Measurements from ENCODE around the gene TRPV2. TPM values are rescaled to one million over a fixed set of nuclear protein-coding genes. Genes with fewer than 3 reads are reported as not detected.
"Not testable (repeated sequence)": the region's sequence is repeated elsewhere in the genome, so short reads cannot be mapped to it uniquely, and the experiment has no call there.

The TRPV2 gene
- total RNA-seq, 2 donors from 2014 or later = 7.1 to 11.0 TPM

DNA sequence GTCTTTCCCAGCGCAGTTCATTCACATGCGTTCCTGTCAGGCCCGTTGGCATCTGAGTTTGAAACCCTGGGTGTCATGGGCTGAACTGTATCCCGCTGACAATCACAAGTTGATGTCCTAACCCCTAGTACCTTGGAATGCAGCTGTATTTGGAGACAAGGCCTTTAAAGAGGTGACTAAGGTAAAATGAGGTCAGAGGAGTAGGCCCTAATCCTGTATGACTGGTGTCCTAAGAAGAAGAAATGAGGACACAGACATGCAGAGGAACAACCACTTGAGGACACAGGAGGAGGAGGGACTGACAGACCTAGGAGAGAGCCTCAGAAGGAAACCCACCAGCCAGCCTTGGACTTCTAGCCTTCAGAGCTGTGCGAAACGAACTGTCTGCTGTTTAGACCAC, 33.1 kb downstream of the TRPV2 start:
- intact Hi-C loops (cut with DNase I) = no loop called here
- no peaks in the 10 kb centered on the region for H3K4me1 ChIP-seq (replicated peaks)
- DNase-seq (ENCODE audit: low spot score) = no peak
- H3K4me3 ChIP-seq = no peak overlapping the region
- H3K9me3 ChIP-seq = no peaks in the 10 kb centered on the region
- H3K27me3 ChIP-seq (replicated peaks; ENCODE audit: insufficient read depth) = no peaks in the 10 kb centered on the region
- 85% methylated on average over 6 of the region's 6 CpGs for WGBS
- no peak overlapping the region for H3K27ac ChIP-seq
- TF ChIP-seq, protein P1, sequence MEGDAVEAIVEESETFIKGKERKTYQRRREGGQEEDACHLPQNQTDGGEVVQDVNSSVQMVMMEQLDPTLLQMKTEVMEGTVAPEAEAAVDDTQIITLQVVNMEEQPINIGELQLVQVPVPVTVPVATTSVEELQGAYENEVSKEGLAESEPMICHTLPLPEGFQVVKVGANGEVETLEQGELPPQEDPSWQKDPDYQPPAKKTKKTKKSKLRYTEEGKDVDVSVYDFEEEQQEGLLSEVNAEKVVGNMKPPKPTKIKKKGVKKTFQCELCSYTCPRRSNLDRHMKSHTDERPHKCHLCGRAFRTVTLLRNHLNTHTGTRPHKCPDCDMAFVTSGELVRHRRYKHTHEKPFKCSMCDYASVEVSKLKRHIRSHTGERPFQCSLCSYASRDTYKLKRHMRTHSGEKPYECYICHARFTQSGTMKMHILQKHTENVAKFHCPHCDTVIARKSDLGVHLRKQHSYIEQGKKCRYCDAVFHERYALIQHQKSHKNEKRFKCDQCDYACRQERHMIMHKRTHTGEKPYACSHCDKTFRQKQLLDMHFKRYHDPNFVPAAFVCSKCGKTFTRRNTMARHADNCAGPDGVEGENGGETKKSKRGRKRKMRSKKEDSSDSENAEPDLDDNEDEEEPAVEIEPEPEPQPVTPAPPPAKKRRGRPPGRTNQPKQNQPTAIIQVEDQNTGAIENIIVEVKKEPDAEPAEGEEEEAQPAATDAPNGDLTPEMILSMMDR (IDR thresholded peaks at IDR 0.05) = no peak
- no peak for TF ChIP-seq POLR2AphosphoS5 (IDR thresholded peaks at IDR 0.05)
- no peak for TF ChIP-seq POLR2A (IDR thresholded peaks at IDR 0.05)
- H3K36me3 ChIP-seq = peaks cover 0 to 2% of the 10 kb centered on the region in 2 donors

DNA sequence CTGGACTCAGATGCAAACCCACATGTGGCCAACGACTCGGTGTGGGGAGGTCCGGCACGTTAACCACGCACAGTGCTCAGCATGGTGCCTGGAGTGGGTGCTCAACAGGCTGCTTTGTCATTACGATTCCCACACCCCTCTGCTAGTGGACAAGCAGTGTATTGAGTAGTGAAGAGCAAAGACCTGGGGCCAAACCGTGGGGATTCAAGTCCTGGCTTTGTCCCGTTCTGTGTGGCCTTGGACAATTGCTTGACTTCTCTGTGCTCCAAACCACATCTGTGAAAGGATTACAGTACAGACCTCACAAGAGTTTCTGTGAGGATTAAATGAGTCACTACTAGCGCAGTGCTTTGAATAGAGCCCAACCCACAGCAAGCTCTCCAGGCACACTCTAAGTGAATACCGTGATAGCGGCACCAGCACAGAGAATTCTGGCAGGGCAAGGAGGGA, 33.8 kb downstream of the TRPV2 start:
- TF ChIP-seq POLR2AphosphoS5 (IDR thresholded peaks at IDR 0.05) = no peak
- TF ChIP-seq, protein P1 (IDR thresholded peaks at IDR 0.05) = no peak
- TF ChIP-seq POLR2A (IDR thresholded peaks at IDR 0.05) = no peak
- H3K9me3 ChIP-seq = no peaks in the 10 kb centered on the region
- H3K4me3 ChIP-seq = no peak overlapping the region
- 84% methylated on average over 11 of the region's 11 CpGs for WGBS
- H3K36me3 ChIP-seq = no peaks in the 10 kb centered on the region
- no peaks in the 10 kb centered on the region for H3K4me1 ChIP-seq (replicated peaks)
- no peaks in the 10 kb centered on the region for H3K27me3 ChIP-seq (replicated peaks; ENCODE audit: insufficient read depth)
- DNase-seq (ENCODE audit: low spot score) = no peak
- no peak overlapping the region for H3K27ac ChIP-seq
- intact Hi-C loops (cut with DNase I) = no loop called here

DNA sequence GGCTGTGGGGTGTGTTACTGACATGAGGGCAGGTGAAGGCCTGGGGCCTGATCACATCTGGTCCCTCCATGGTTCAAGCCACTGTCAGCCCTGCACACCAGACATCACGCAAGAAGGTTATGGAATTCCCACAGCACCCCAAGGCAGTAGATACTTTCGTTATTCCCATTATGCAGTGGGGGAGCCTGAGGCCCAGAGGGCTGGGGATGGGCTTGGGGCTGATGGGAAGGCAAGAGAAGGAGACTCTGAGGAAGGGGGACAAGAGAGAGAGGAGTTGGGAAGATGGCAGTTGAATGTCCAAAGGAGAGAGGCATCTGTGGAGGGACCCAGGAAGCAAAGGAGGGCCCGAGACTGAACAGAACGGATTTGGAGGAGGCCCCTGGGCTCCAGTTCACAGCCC, 34.7 kb downstream of the TRPV2 start:
- H3K27ac ChIP-seq = no peak overlapping the region
- H3K36me3 ChIP-seq = no peaks in the 10 kb centered on the region
- intact Hi-C loops (cut with DNase I) = no loop called here
- no peak overlapping the region for H3K4me3 ChIP-seq
- H3K27me3 ChIP-seq (replicated peaks; ENCODE audit: insufficient read depth) = no peaks in the 10 kb centered on the region
- no peaks in the 10 kb centered on the region for H3K4me1 ChIP-seq (replicated peaks)
- 91% methylated on average over 4 of the region's 4 CpGs for WGBS
- TF ChIP-seq POLR2AphosphoS5 (IDR thresholded peaks at IDR 0.05) (no peak), POLR2A (IDR thresholded peaks at IDR 0.05) (no peak)
- TF ChIP-seq, protein P1 (IDR thresholded peaks at IDR 0.05) = no peak
- H3K9me3 ChIP-seq = no peaks in the 10 kb centered on the region
- no peak for DNase-seq (ENCODE audit: low spot score)

DNA sequence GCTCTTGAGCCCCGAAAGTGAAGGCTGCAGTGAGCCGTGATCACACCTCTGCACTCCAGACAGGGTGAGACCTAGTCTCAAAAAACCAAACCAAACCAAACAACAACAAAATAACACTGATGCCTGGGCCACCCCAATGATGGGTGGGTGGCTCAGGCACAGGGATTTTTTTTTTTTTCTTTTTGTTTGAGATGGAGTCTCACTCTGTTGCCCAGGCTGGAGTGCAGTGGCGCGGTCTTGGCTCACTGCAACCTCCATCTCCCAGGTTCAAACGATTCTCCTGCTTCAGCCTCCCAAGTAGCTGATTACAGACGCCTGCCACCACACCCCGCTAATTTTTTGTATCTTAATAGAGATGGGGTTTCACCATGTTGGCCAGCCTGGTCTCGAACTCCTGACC, 36.9 kb downstream of the TRPV2 start:
- H3K27me3 ChIP-seq (replicated peaks; ENCODE audit: insufficient read depth); H3K36me3 ChIP-seq; DNase-seq (ENCODE audit: low spot score); H3K27ac ChIP-seq; H3K4me3 ChIP-seq; H3K4me1 ChIP-seq (replicated peaks); H3K9me3 ChIP-seq; intact Hi-C loops (cut with DNase I): not testable (repeated sequence)
- WGBS = 87% methylated on average over 8 of the region's 8 CpGs

DNA sequence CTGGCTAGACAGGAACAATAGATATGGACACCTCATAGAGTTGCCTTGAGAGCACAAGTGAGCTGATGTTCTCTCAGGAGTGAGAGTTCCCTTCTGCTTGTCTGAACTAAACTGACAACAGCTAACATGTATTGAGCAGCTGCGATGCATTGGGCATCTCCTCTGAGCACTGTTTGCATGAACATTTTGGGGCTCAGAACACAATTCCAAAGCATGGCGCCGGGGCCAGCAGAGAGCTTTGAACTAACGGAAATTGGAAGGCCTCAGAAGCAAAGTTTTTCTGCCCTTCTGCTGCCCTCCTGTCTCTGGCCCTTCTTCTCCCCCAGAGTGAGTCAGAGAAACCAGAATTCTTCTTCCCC, 38.1 kb downstream of the TRPV2 start:
- no peaks in the 10 kb centered on the region for H3K4me1 ChIP-seq (replicated peaks)
- H3K9me3 ChIP-seq = no peaks in the 10 kb centered on the region
- H3K4me3 ChIP-seq = no peak overlapping the region
- no peaks in the 10 kb centered on the region for H3K36me3 ChIP-seq
- 85% methylated on average over 4 of the region's 4 CpGs for WGBS
- intact Hi-C loops (cut with DNase I) = loop anchor here (1.0 kb wide), 1 partner anchor 68 kb away; no protein-coding TSS in a partner anchor
- no peaks in the 10 kb centered on the region for H3K27me3 ChIP-seq (replicated peaks; ENCODE audit: insufficient read depth)
- DNase-seq (ENCODE audit: low spot score) = no peak
- no peak overlapping the region for H3K27ac ChIP-seq
- TF ChIP-seq, protein P1 (IDR thresholded peaks at IDR 0.05) = peak in 1 of 4 experiments; percentile 8
- no peak for TF ChIP-seq POLR2A (IDR thresholded peaks at IDR 0.05)
- TF ChIP-seq POLR2AphosphoS5 (IDR thresholded peaks at IDR 0.05) = no peak
